GM08714 (cell line): ENCODE data around the gene PSMF1.

Experiments used
- H3K4me3 ChIP-seq: fragments of 200-500 bp; sonication (Bioruptor generic); 2 replicates; pipeline ENCODE4 v1.5.1; 2014; ENCODE audit warnings: mild to moderate bottlenecking, low read length, inconsistent platforms
- ZNF274 ChIP-seq: IDR thresholded peaks from 2 replicates; pipeline ENCODE4 v1.6.1; 2012; ENCODE audit warnings: mild to moderate bottlenecking, low read depth, low read length

The PSMF1 gene

DNA sequence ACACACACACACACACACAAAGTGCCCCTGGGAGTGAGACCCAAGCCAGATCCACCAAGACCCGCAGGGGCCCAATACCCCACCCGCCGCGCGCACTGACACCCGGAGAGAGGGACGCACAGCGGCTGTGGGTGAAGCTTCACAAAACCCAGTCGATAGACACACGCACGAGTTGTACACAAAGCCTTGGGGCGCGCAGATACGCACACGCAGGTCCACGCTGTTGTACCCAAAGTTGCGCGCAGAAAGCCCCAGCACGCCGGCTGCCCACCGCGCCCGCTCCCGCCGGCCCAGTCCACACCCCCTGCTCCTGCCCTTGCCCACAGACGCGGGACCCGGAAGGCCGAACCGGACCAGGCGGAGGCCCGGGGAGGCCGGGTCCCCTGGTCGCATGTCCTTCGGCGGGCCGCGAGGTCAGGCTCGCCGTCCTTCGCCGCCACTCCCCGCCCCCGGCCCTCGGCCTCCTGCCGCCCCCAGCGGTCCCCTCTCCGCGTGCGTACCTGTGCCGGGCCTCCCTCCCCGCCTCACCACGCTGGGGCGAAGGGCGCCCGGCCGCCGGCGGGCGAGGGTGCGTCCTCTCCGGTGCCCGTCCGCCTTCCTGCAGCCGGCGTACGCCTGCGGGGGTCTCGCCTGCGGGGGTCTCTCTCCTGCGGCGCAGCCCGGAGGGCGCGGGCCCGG is 66.4 kb downstream of the PSMF1 start, which contains the start of gene TMEM74B:
TMEM74B (minus strand) TSS at position 344 of the 678 bp plus-strand sequence. CDS start 1,180 bp downstream, outside the sequence.
- H3K4me3 ChIP-seq, result peak within 1 kb of the TSS; percentile 13; the same call in 1 of the 2 replicates

DNA sequence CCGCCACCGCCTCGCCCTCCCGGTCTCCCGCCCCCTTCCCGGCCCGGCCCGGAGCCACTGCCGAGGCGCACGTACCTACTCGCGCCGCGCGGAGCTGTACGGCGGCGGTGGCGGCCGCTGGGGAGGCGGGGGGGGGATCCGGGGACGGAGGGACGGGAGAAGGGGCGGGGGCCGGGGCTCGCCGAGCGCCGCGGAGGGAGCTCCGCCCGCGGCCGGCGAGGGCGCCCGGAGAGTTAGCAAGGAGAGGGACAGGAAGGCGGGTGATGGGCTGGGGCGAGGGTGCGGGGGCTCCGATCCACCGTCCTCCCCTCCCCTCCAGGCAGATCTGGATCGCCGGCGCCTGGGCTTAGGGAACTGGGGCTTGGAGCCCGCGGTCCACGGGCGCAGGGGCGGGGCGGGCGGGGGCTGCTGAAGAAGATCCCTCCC is 66.9 kb downstream of the PSMF1 start:
- H3K4me3 ChIP-seq, result peak overlapping the region; percentile 13; the same call in 1 of the 2 replicates
- TF ChIP-seq ZNF274, result no peak

More for the DNA sequence above, 66.4 kb downstream of the PSMF1 start, which contains the start of gene TMEM74B:
- TF ChIP-seq ZNF274, result no peak

- no peak for TF ChIP-seq ZNF274
- H3K4me3 ChIP-seq, result no peak overlapping the region
These were observed 67.5 kb downstream of the PSMF1 start for GRCh38 chr20:1185790-1186334.

- H3K4me3 ChIP-seq, result no peak overlapping the region
These were observed 68.1 kb downstream of the PSMF1 start for GRCh38 chr20:1186367-1186991.

GRCh38 chr20:1187605-1188171 is 69.3 kb downstream of the PSMF1 start:
- no peak for TF ChIP-seq ZNF274
- no peak overlapping the region for H3K4me3 ChIP-seq

More at GRCh38 chr20:1186367-1186991, 68.1 kb downstream of the PSMF1 start:
- no peak for TF ChIP-seq ZNF274

DNA sequence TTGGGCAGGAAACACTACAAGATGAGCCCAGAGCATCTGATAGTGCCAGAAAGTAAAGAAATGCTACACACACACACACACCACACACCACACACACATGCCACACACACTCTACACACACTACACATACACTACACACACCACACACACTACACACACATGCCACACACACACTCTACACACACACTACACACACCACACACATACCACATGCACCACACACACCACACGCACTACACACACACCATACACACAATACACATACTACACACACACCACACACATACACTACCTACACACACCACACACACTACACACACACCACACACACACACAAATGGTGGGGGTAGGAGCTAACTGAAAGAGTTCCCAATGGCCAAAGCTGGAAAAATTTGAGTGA is 69.9 kb downstream of the PSMF1 start:
- no peak for TF ChIP-seq ZNF274
- no peak overlapping the region for H3K4me3 ChIP-seq

DNA sequence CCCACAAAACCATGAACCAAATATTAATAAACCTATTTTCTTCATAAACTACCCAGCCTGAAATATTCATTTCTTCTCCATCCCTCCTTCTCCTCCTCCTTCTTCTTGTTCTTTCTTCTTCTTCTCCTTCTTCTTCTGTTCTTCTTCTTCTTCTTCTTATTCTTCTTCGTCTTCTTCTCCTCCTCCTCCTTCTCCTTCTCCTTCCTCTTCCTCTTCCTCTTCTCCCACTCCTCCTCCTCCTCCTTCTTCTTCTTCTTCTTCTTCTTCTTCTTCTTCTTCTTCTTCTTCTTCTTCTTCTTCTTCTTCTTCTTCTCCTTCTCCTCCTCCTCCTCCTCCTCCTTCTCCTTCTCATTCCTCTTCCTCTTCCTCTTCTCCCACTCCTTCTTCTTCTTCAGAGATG is 71.4 kb downstream of the PSMF1 start:
- H3K4me3 ChIP-seq, result no peak overlapping the region
- TF ChIP-seq ZNF274, result no peak

DNA sequence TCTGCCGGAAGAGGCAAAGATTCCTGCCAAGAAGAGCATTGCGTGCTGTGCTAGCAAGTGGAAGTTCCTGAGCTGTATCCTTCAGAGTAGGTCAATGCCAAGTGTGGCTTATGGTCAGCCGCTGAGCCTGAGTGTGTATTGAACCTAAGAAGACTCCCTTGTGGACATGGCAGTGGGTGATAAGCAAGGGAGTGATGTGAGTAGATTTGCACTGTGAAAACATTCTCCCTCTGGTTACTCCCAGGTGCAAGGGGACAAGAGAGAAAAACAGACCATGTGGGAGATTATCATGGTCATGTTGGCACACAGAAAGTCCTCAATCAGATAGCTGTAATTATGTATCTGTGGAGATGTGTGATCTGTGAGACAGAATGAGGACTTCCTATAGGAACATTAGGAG is 72.4 kb downstream of the PSMF1 start:
- no peak for TF ChIP-seq ZNF274
- no peak overlapping the region for H3K4me3 ChIP-seq

GRCh38 chr20:1191299-1191698 is 72.9 kb downstream of the PSMF1 start:
- H3K4me3 ChIP-seq, result no peak overlapping the region
- no peak for TF ChIP-seq ZNF274

- TF ChIP-seq ZNF274, result no peak
- H3K4me3 ChIP-seq, result no peak overlapping the region
These were observed 76.8 kb downstream of the PSMF1 start for GRCh38 chr20:1195226-1195625.

GRCh38 chr20:1196634-1197033 is 78.2 kb downstream of the PSMF1 start:
- TF ChIP-seq ZNF274, result no peak
- no peak overlapping the region for H3K4me3 ChIP-seq

DNA sequence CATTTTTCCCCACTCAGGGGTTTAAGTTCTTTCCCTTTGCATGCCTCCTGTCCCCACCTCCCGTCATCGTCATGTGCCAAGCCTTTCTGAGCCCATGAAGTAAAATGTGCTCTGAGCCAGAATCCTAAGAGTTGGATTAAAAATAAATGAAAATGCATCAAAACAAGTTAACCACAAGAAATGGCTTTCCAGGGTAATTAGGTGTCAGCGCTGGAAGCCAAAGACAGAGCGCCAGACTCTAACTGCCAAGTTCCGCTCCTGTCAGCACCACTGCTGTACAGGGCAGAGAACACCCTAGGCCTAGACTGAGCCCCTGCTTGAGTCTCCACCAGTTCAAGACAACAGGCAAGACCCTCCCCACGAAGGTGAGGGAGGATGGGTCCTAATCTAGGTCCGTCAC is 79.4 kb downstream of the PSMF1 start:
- no peak for TF ChIP-seq ZNF274
- no peak overlapping the region for H3K4me3 ChIP-seq

GRCh38 chr20:1198751-1199150 is 80.3 kb downstream of the PSMF1 start:
- TF ChIP-seq ZNF274, result no peak
- H3K4me3 ChIP-seq, result no peak overlapping the region

- TF ChIP-seq ZNF274, result no peak
- H3K4me3 ChIP-seq, result no peak overlapping the region
These were observed 80.9 kb downstream of the PSMF1 start for GRCh38 chr20:1199212-1199873.
